HEK293 (cell line): ENCODE measurements around the gene KLHL17.

Experiments used
- CTCF ChIP-seq: fragments of 450-650 bp; formaldehyde crosslinking; IDR thresholded peaks from 2 replicates; pipeline ENCODE4 v1.5.1; 2016; ENCODE audit warnings: missing biosample characterization, missing genetic modification characterization
- GLIS2 ChIP-seq: fragments of 450-650 bp; formaldehyde crosslinking; IDR thresholded peaks from 2 replicates; pipeline ENCODE4 v1.5.1; 2016; ENCODE audit warnings: missing biosample characterization, missing genetic modification characterization
- HIC1 ChIP-seq: fragments of 450-650 bp; formaldehyde crosslinking; IDR thresholded peaks from 2 replicates; pipeline ENCODE4 v1.5.1; 2016; ENCODE audit warnings: missing biosample characterization, missing genetic modification characterization
- IKZF3 ChIP-seq: fragments of 450-650 bp; IDR thresholded peaks from 2 replicates; pipeline ENCODE4 v1.5.0; 2018; ENCODE audit warnings: missing biosample characterization, mild to moderate bottlenecking, missing genetic modification characterization, moderate library complexity
- PATZ1 ChIP-seq: fragments of 450-650 bp; formaldehyde crosslinking; IDR thresholded peaks from 2 replicates; pipeline ENCODE4 v1.5.1; 2016; ENCODE audit warnings: missing biosample characterization, missing genetic modification characterization
- YY2 ChIP-seq: fragments of 450-650 bp; formaldehyde crosslinking; IDR thresholded peaks from 2 replicates; pipeline ENCODE4 v1.5.1; 2016; ENCODE audit warnings: missing biosample characterization, missing genetic modification characterization
- ZBTB11 ChIP-seq: fragments of 450-650 bp; formaldehyde crosslinking; conservative IDR thresholded peaks from 2 replicates; pipeline ENCODE4 v1.5.1; 2016; ENCODE audit warnings: low read depth, missing biosample characterization, missing genetic modification characterization
- ZNF132 ChIP-seq: fragments of 450-650 bp; formaldehyde crosslinking; IDR thresholded peaks from 2 replicates; pipeline ENCODE4 v1.5.1; 2017; ENCODE audit warnings: missing biosample characterization, missing genetic modification characterization, borderline replicate concordance
- ZNF16 ChIP-seq: fragments of 450-650 bp; formaldehyde crosslinking; IDR thresholded peaks from 2 replicates; pipeline ENCODE4 v1.5.1; 2016; ENCODE audit warnings: low read depth, missing biosample characterization, missing genetic modification characterization
- ZNF2 ChIP-seq: fragments of 450-650 bp; formaldehyde crosslinking; IDR thresholded peaks from 2 replicates; pipeline ENCODE4 v1.5.1; 2016; ENCODE audit warnings: missing biosample characterization, missing genetic modification characterization
- ZNF324 ChIP-seq: fragments of 450-650 bp; formaldehyde crosslinking; IDR thresholded peaks from 2 replicates; pipeline ENCODE4 v1.5.1; 2016; ENCODE audit warnings: missing biosample characterization, missing genetic modification characterization
- ZNF391 ChIP-seq: fragments of 450-650 bp; formaldehyde crosslinking; IDR thresholded peaks from 2 replicates; pipeline ENCODE4 v1.5.1; 2016; ENCODE audit warnings: low read depth, missing biosample characterization, missing genetic modification characterization, borderline replicate concordance
- ZNF423 ChIP-seq: fragments of 450-650 bp; formaldehyde crosslinking; IDR thresholded peaks from 2 replicates; pipeline ENCODE4 v1.5.1; 2016; ENCODE audit warnings: missing biosample characterization, missing genetic modification characterization
- ZNF639 ChIP-seq: fragments of 450-650 bp; formaldehyde crosslinking; IDR thresholded peaks from 2 replicates; pipeline ENCODE4 v1.5.1; 2016; ENCODE audit warnings: missing biosample characterization, missing genetic modification characterization
- ZNF76 ChIP-seq: fragments of 450-650 bp; formaldehyde crosslinking; IDR thresholded peaks from 2 replicates; pipeline ENCODE4; 2016; ENCODE audit warnings: low read depth, missing biosample characterization, missing genetic modification characterization, borderline replicate concordance
- TF ChIP-seq, protein P1 (sequence below): fragments of 450-650 bp; formaldehyde crosslinking; conservative IDR thresholded peaks from 2 replicates; pipeline ENCODE4 v1.5.1; 2016; ENCODE audit warnings: low read depth, missing biosample characterization, missing genetic modification characterization
- TF ChIP-seq, protein P2 (sequence below): fragments of 450-650 bp; formaldehyde crosslinking; IDR thresholded peaks from 2 replicates; pipeline ENCODE4 v1.5.1; 2016; ENCODE audit warnings: missing biosample characterization, missing genetic modification characterization

KLHL17 gene

GRCh38 chr1:939511-940106 is 20.8 kb upstream of the KLHL17 start (continued):
- TF ChIP-seq, protein P1, sequence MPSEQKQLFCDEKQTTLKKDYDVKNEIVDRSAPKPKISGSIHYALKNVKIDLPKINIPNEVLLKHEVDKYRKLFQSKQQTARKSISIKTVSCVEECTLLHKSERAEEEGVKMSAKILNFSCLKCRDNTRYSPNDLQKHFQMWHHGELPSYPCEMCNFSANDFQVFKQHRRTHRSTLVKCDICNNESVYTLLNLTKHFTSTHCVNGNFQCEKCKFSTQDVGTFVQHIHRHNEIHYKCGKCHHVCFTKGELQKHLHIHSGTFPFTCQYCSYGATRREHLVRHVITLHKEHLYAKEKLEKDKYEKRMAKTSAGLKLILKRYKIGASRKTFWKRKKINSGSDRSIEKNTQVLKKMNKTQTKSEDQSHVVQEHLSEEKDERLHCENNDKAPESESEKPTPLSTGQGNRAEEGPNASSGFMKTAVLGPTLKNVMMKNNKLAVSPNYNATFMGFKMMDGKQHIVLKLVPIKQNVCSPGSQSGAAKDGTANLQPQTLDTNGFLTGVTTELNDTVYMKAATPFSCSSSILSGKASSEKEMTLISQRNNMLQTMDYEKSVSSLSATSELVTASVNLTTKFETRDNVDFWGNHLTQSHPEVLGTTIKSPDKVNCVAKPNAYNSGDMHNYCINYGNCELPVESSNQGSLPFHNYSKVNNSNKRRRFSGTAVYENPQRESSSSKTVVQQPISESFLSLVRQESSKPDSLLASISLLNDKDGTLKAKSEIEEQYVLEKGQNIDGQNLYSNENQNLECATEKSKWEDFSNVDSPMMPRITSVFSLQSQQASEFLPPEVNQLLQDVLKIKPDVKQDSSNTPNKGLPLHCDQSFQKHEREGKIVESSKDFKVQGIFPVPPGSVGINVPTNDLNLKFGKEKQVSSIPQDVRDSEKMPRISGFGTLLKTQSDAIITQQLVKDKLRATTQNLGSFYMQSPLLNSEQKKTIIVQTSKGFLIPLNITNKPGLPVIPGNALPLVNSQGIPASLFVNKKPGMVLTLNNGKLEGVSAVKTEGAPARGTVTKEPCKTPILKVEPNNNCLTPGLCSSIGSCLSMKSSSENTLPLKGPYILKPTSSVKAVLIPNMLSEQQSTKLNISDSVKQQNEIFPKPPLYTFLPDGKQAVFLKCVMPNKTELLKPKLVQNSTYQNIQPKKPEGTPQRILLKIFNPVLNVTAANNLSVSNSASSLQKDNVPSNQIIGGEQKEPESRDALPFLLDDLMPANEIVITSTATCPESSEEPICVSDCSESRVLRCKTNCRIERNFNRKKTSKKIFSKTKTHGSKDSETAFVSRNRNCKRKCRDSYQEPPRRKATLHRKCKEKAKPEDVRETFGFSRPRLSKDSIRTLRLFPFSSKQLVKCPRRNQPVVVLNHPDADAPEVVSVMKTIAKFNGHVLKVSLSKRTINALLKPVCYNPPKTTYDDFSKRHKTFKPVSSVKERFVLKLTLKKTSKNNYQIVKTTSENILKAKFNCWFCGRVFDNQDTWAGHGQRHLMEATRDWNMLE (tag by site-specific recombination): no peak
- TF ChIP-seq ZNF324 (tag by site-specific recombination): no peak
- TF ChIP-seq ZNF76 (tag by site-specific recombination): no peak
- TF ChIP-seq, protein P2, sequence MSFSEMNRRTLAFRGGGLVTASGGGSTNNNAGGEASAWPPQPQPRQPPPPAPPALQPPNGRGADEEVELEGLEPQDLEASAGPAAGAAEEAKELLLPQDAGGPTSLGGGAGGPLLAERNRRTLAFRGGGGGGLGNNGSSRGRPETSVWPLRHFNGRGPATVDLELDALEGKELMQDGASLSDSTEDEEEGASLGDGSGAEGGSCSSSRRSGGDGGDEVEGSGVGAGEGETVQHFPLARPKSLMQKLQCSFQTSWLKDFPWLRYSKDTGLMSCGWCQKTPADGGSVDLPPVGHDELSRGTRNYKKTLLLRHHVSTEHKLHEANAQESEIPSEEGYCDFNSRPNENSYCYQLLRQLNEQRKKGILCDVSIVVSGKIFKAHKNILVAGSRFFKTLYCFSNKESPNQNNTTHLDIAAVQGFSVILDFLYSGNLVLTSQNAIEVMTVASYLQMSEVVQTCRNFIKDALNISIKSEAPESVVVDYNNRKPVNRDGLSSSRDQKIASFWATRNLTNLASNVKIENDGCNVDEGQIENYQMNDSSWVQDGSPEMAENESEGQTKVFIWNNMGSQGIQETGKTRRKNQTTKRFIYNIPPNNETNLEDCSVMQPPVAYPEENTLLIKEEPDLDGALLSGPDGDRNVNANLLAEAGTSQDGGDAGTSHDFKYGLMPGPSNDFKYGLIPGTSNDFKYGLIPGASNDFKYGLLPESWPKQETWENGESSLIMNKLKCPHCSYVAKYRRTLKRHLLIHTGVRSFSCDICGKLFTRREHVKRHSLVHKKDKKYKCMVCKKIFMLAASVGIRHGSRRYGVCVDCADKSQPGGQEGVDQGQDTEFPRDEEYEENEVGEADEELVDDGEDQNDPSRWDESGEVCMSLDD: peak; percentile 32; the same call in 1 of the 2 replicates
- TF ChIP-seq HIC1 (tag by site-specific recombination): peak; percentile 73
- no peak for TF ChIP-seq YY2 (tag by site-specific recombination)
- TF ChIP-seq ZNF391 (tag by site-specific recombination): no peak
- peak; percentile 37 for TF ChIP-seq CTCF (tag by site-specific recombination)
- TF ChIP-seq GLIS2 (tag by site-specific recombination): peak; percentile 64
- TF ChIP-seq ZNF2 (tag by site-specific recombination): no peak
- peak; percentile 81; the same call in 1 of the 2 replicates for TF ChIP-seq ZNF423 (tag by site-specific recombination)
- no peak for TF ChIP-seq ZNF639 (tag by site-specific recombination)
- peak; percentile 43; the same call in 1 of the 2 replicates for TF ChIP-seq PATZ1
- TF ChIP-seq ZNF132: no peak
- TF ChIP-seq ZNF16 (tag by site-specific recombination): no peak
- TF ChIP-seq ZBTB11 (tag by site-specific recombination): no peak
- no peak for TF ChIP-seq IKZF3 (tag by site-specific recombination)
